HCT116 (cell line): ENCODE data around the gene CAPZA2. TPM values are rescaled to one million over a fixed set of nuclear protein-coding genes. Genes with fewer than 3 reads are reported as not detected.

Experiments
- ATAC-seq: fragments of 200-7000 bp; cut with Tn5 transposase; 2 replicates; pipeline ENCODE4 v1.9.1; 2020; ENCODE audit warnings: mild to moderate bottlenecking, moderate library complexity
- BruUV-seq: library from RNA; stranded (reverse); fragments of 400-500 nt; replicated peaks from 2 replicates; lab custom pipeline; 2021; lab: Mats Ljungman, UMichigan
- CTCF ChIA-PET: fragments of 300-600 bp; sonication (Branson Sonifier 250); formaldehyde crosslinking; loops from one replicate; lab custom pipeline; 2021; ENCODE audit warnings: antibody characterized with exemption; lab: Charles Lee
- POLR2A ChIA-PET: fragments of 300-600, 350-600 bp; sonication (Branson Sonifier 250); formaldehyde crosslinking; loops from one replicate; lab custom pipeline; 2021; ENCODE audit warnings: antibody characterized with exemption; lab: Charles Lee
- RAD21 ChIA-PET, 2 experiments: fragments of 300-600 bp; sonication (Branson Sonifier 250); formaldehyde crosslinking; loops; one replicate each; lab custom pipeline; 2023; ENCODE audit warnings: low total read pairs in 2 of 2; ENCODE audit not compliant: uncharacterized antibody in 2 of 2, unreplicated experiment in 2 of 2, low non-redundant PET in 1 of 2; lab: Charles Lee
- DNase-seq: peaks from one replicate; pipeline ENCODE4 v3.0.0-alpha.2; 2010; ENCODE audit warnings: low read depth, low spot score
- H2AFZ ChIP-seq: fragments of 200-600 bp; shearing (Covaris generic), sonication (generic); 2 replicates; pipeline ENCODE4 v1.6.1; 2017; ENCODE audit warnings: low read depth, mixed run types, mixed read lengths, antibody characterized with exemption, low read length; ENCODE audit not compliant: poor library complexity, severe bottlenecking
- H3K27ac ChIP-seq: 2 replicates; pipeline ENCODE4 v1.5.1; 2012; ENCODE audit warnings: low read depth, low read length
- H3K27me3 ChIP-seq: fragments of 200-600 bp; sonication (generic); 2 replicates; pipeline ENCODE4 v1.6.1; 2016; ENCODE audit warnings: mixed run types, low read length, mixed read lengths; ENCODE audit not compliant: insufficient read depth
- H3K36me3 ChIP-seq, 2 experiments: fragments of 200-500 bp in 1 of 2; fragments of 200-600 bp in 1 of 2; sonication (Bioruptor generic) in 1 of 2; sonication (generic) in 1 of 2; 2 replicates each; pipeline versions ENCODE4 v1.5.1 to v1.6.1; 2014 to 2016; ENCODE audit warnings: low read length in 2 of 2, inconsistent platforms in 1 of 2, mixed read lengths in 1 of 2, mixed run types in 1 of 2; ENCODE audit not compliant: insufficient read depth in 2 of 2, control insufficient read depth in 1 of 2
- H3K4me1 ChIP-seq, 2 experiments: fragments of 200-600 bp in 1 of 2; sonication (generic) in 1 of 2; 2 replicates each; pipeline versions ENCODE4 v1.5.1 to v1.6.1; 2012 to 2017; ENCODE audit warnings: low read length in 2 of 2, inconsistent platforms in 1 of 2, mild to moderate bottlenecking in 1 of 2, mixed read lengths in 1 of 2, mixed run types in 1 of 2, moderate library complexity in 1 of 2; ENCODE audit not compliant: insufficient read depth in 2 of 2, control insufficient read depth in 1 of 2
- H3K4me2 ChIP-seq: fragments of 200-600 bp; sonication (generic); 2 replicates; pipeline ENCODE4 v1.6.1; 2017; ENCODE audit warnings: mixed run types, low read length, mixed read lengths
- H3K4me3 ChIP-seq, 2 experiments: fragments of 200-600 bp in 1 of 2; sonication (generic) in 1 of 2; replicated peaks in 1 of 2; 2 replicates each; pipeline ENCODE4 v1.5.1; 2011 to 2016; ENCODE audit warnings: low read length in 2 of 2, control low read depth in 1 of 2, low read depth in 1 of 2, mild to moderate bottlenecking in 1 of 2, mixed read lengths in 1 of 2, mixed run types in 1 of 2
- H3K79me2 ChIP-seq: fragments of 200-600 bp; sonication (generic); 2 replicates; pipeline ENCODE4 v1.6.1; 2017; ENCODE audit warnings: mild to moderate bottlenecking, mixed run types, low read length, moderate library complexity, mixed read lengths; ENCODE audit not compliant: insufficient read depth
- H3K9ac ChIP-seq: fragments of 200-600 bp; sonication (generic); 2 replicates; pipeline ENCODE4 v1.6.1; 2016; ENCODE audit warnings: low read length, mixed read lengths
- H3K9me2 ChIP-seq: fragments of 200-600 bp; sonication (generic), shearing (Covaris generic); 2 replicates; pipeline ENCODE4 v1.6.1; 2017; ENCODE audit warnings: mixed run types, mild to moderate bottlenecking, moderate library complexity; ENCODE audit not compliant: insufficient read depth
- H3K9me3 ChIP-seq, 2 experiments: fragments of 200-500 bp in 1 of 2; fragments of 200-600 bp in 1 of 2; sonication (Bioruptor generic) in 1 of 2; sonication (generic) in 1 of 2; 2 replicates each; pipeline ENCODE4 v1.6.1; 2014 to 2017; ENCODE audit warnings: low read length in 2 of 2, mixed read lengths in 2 of 2, inconsistent platforms in 1 of 2, low read depth in 1 of 2, mild to moderate bottlenecking in 1 of 2, mixed run types in 1 of 2, moderate library complexity in 1 of 2; ENCODE audit not compliant: control insufficient read depth in 1 of 2, insufficient read depth in 1 of 2
- H4K20me1 ChIP-seq: fragments of 200-600 bp; sonication (generic), shearing (Covaris generic); 2 replicates; pipeline ENCODE4 v1.6.1; 2017; ENCODE audit warnings: mixed run types, mild to moderate bottlenecking, moderate library complexity; ENCODE audit not compliant: insufficient read depth
- CEBPB ChIP-seq: IDR thresholded peaks from 2 replicates; pipeline ENCODE4 v1.6.1; 2012; ENCODE audit warnings: low read depth
- EGR1 ChIP-seq: IDR thresholded peaks from 2 replicates; pipeline ENCODE4 v1.6.1; 2012; ENCODE audit warnings: low read depth
- EZH2 ChIP-seq: fragments of 200-600 bp; sonication (generic); IDR thresholded peaks from 2 replicates; pipeline ENCODE4 v1.6.1; 2017; ENCODE audit warnings: antibody characterized with exemption, mixed run types
- EZH2phosphoT487 ChIP-seq: fragments of 200-600 bp; IDR thresholded peaks from 2 replicates; pipeline ENCODE4 v1.6.1; 2018; ENCODE audit warnings: antibody characterized with exemption, borderline replicate concordance
- JUND ChIP-seq: IDR thresholded peaks from 2 replicates; pipeline ENCODE4 v1.6.1; 2012
- POLR2A ChIP-seq: IDR thresholded peaks from 2 replicates; pipeline ENCODE4 v1.7.0; 2011; ENCODE audit warnings: borderline replicate concordance; ENCODE audit not compliant: insufficient read depth, insufficient read length; ENCODE audit errors: extremely low read depth
- POLR2AphosphoS5 ChIP-seq: IDR thresholded peaks from 2 replicates; pipeline ENCODE4 v1.6.1; 2011; ENCODE audit warnings: mild to moderate bottlenecking, low read depth, low read length, moderate library complexity
- REST ChIP-seq: IDR thresholded peaks from 2 replicates; pipeline ENCODE4 v1.6.1; 2012; ENCODE audit warnings: low read depth
- SIN3A ChIP-seq: IDR thresholded peaks from 2 replicates; pipeline ENCODE4 v1.6.1; 2012; ENCODE audit warnings: low read depth
- SP1 ChIP-seq: IDR thresholded peaks from 2 replicates; pipeline ENCODE4 v1.6.1; 2012; ENCODE audit warnings: low read depth
- SRF ChIP-seq: IDR thresholded peaks from 2 replicates; pipeline ENCODE4 v1.6.1; 2012; ENCODE audit warnings: low read depth
- TCF7L2 ChIP-seq: IDR thresholded peaks from 2 replicates; pipeline ENCODE4 v1.7.0; 2011; ENCODE audit warnings: borderline replicate concordance, inconsistent platforms; ENCODE audit not compliant: insufficient read depth, insufficient read length; ENCODE audit errors: extremely low read depth
- YY1 ChIP-seq: IDR thresholded peaks from 2 replicates; pipeline ENCODE4 v1.6.1; 2011; ENCODE audit warnings: low read length, low read depth, moderate library complexity, mild to moderate bottlenecking; ENCODE audit not compliant: insufficient replicate concordance; ENCODE audit errors: extremely low read depth
- ZBTB33 ChIP-seq: IDR thresholded peaks from 2 replicates; pipeline ENCODE4 v1.6.1; 2011; ENCODE audit warnings: mild to moderate bottlenecking, low read length, moderate library complexity; ENCODE audit not compliant: insufficient replicate concordance; ENCODE audit errors: extremely low read depth
- ZFX ChIP-seq: fragments of 450-650 bp; IDR thresholded peaks from 2 replicates; pipeline ENCODE4 v1.6.1; 2017
- intact Hi-C: fragments of 100-400 bp; cut with micrococcal nuclease; formaldehyde crosslinking; loops from 2 replicates; pipeline ENCODE4 v1.10.0; 2022
- total RNA-seq: library from RNA; stranded (reverse); gene quantifications from one replicate; pipeline ENCODE4 v1.2.1, GENCODE V29; 2021; ENCODE audit not compliant: unreplicated experiment
- TF ChIP-seq, protein P1 (sequence below): IDR thresholded peaks from 2 replicates; pipeline ENCODE4 v1.6.1; 2012
- TF ChIP-seq, protein P2 (sequence below): IDR thresholded peaks from 2 replicates; pipeline ENCODE4 v1.6.1; 2012

Gene CAPZA2
- total RNA-seq, 1 experiment from 2014 or later = 135 TPM

- TF ChIP-seq REST (no peak), POLR2AphosphoS5 (no peak), POLR2A (no peak), SRF (no peak), SP1 (no peak), EGR1 (no peak)
- TF ChIP-seq, protein P1, sequence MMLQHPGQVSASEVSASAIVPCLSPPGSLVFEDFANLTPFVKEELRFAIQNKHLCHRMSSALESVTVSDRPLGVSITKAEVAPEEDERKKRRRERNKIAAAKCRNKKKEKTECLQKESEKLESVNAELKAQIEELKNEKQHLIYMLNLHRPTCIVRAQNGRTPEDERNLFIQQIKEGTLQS = no peak
- TF ChIP-seq, protein P2, sequence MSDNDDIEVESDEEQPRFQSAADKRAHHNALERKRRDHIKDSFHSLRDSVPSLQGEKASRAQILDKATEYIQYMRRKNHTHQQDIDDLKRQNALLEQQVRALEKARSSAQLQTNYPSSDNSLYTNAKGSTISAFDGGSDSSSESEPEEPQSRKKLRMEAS = no peak
Measured at GRCh38 chr7:116876664-116877442, 14.5 kb downstream of the CAPZA2 start (continued).

GRCh38 chr7:116877443-116878217 lies 15.2 kb downstream of the CAPZA2 start:
- intact Hi-C loops = no loop called here
- ATAC-seq (no peak), DNase-seq (no peak)
- no peak overlapping the region for H3K4me2 ChIP-seq
- H3K9me2 ChIP-seq = no peaks in the 10 kb centered on the region
- no peaks in the 10 kb centered on the region for H3K9me3 ChIP-seq
- H3K36me3 ChIP-seq = peaks cover 0 to 10% of the 10 kb centered on the region in 2 experiments; a peak in 1 of 4 replicates
- peaks cover 6% of the 10 kb centered on the region; the same call in 1 of the 2 replicates for H4K20me1 ChIP-seq
- H3K27me3 ChIP-seq = no peaks in the 10 kb centered on the region
- ChIA-PET RAD21 (no interaction called here), CTCF (no interaction called here), POLR2A (no interaction called here)
- BruUV-seq = no TSS peak
- no peak overlapping the region for H3K4me3 ChIP-seq
- no peak overlapping the region for H2AFZ ChIP-seq
- no peaks in the 10 kb centered on the region for H3K4me1 ChIP-seq
- H3K9ac ChIP-seq = no peak overlapping the region
- no peak overlapping the region for H3K27ac ChIP-seq
- peaks cover 94% of the 10 kb centered on the region for H3K79me2 ChIP-seq
- TF ChIP-seq CEBPB (no peak), SIN3A (no peak), POLR2AphosphoS5 (no peak), TCF7L2 (no peak), EZH2 (no peak), ZFX (no peak), SRF (no peak), EGR1 (no peak), POLR2A (no peak), EZH2phosphoT487 (no peak), YY1 (no peak), JUND (no peak), ZBTB33 (no peak)
- TF ChIP-seq, protein P2 = no peak
